ENCODE data around the gene ICAM5. TPM values are rescaled to one million over a fixed set of nuclear protein-coding genes. Genes with fewer than 3 reads are reported as not detected.

ICAM5 gene
- total and polyA plus RNA-seq, 9 of the 15 experiments (the other 6 are each of a cell fraction or from before 2014, with no cell fraction given) = 0.10 to 114 (median 13.7) TPM

GRCh38 chr19:10270616-10271394 lies 18.9 kb upstream of the ICAM5 start, which contains the start of gene ICAM1 (continued):
- peak in 2 of 3 experiments; percentile 48 to 57 for TF ChIP-seq YY1 (IDR thresholded peaks at IDR 0.05; ENCODE audit: borderline replicate concordance in 1 of 3, control insufficient read depth in 1 of 3, extremely low read depth in 1 of 3, insufficient read depth in 3 of 3, insufficient read length in 1 of 3, insufficient replicate concordance in 2 of 3, low read depth in 1 of 3, low read length in 2 of 3)
- peak; percentile 6; the same call in 1 of the 2 replicates for TF ChIP-seq DMBX1 (CRISPR knock-in tag; IDR thresholded peaks at IDR 0.05; ENCODE audit: borderline replicate concordance)
- no peak for TF ChIP-seq HMGXB4 (CRISPR knock-in tag; IDR thresholded peaks at IDR 0.05)
- TF ChIP-seq GMEB1 (CRISPR knock-in tag; IDR thresholded peaks at IDR 0.05) = no peak
- TF ChIP-seq CEBPZ (IDR thresholded peaks at IDR 0.05; ENCODE audit: borderline replicate concordance, low read depth, low read length) = no peak
- peak; percentile 80 for TF ChIP-seq POLR2B (IDR thresholded peaks at IDR 0.05; ENCODE audit: low read depth, partially characterized antibody)
- TF ChIP-seq PHF8 (IDR thresholded peaks at IDR 0.05; ENCODE audit: borderline replicate concordance, low read length) = peak; percentile 66; the same call in 1 of the 2 replicates
- TF ChIP-seq ZNF696 (CRISPR knock-in tag; conservative IDR thresholded peaks at IDR 0.05) = no peak
- peak; percentile 30 to 36; a peak in 3 of 4 replicates for TF ChIP-seq FOXK2 (conservative IDR thresholded peaks at IDR 0.05 in 1 of 2, IDR thresholded peaks at IDR 0.05 in 1 of 2; ENCODE audit: low read depth in 2 of 2)

Data from K562 (cell line).